WERI-Rb-1 (cell line): Measurements from ENCODE around the gene PARD3B.

Experiments
- DNase-seq: peaks from one replicate; pipeline ENCODE4 v3.0.0-alpha.2; 2020
- H3K27ac ChIP-seq: fragments of 250-450 bp; sonication (Bioruptor Pico); 2 replicates; pipeline ENCODE4 v1.5.1; 2020; ENCODE audit warnings: mild to moderate bottlenecking, moderate library complexity
- H3K27me3 ChIP-seq: fragments of 250-450 bp; sonication (Bioruptor Pico); 2 replicates; pipeline ENCODE4 v1.5.1; 2021; ENCODE audit warnings: mild to moderate bottlenecking, low read depth, moderate library complexity; ENCODE audit not compliant: insufficient read depth, severe bottlenecking
- H3K36me3 ChIP-seq: fragments of 250-450 bp; sonication (Bioruptor Pico); 2 replicates; pipeline ENCODE4 v1.5.1; 2020; ENCODE audit warnings: mild to moderate bottlenecking, moderate library complexity
- H3K4me3 ChIP-seq: 2 replicates; pipeline ENCODE4 v1.5.1; 2011; ENCODE audit warnings: low read depth, mild to moderate bottlenecking, control low read depth, low read length
- H3K9me3 ChIP-seq: fragments of 250-450 bp; sonication (Bioruptor Pico); 2 replicates; pipeline ENCODE4 v1.5.1; 2021; ENCODE audit warnings: mild to moderate bottlenecking, moderate library complexity; ENCODE audit not compliant: severe bottlenecking
- CTCF ChIP-seq: IDR thresholded peaks from 2 replicates; pipeline ENCODE4 v1.5.1; 2011; ENCODE audit warnings: low read depth, mild to moderate bottlenecking, control low read depth, inconsistent platforms, low read length

The PARD3B gene

DNA sequence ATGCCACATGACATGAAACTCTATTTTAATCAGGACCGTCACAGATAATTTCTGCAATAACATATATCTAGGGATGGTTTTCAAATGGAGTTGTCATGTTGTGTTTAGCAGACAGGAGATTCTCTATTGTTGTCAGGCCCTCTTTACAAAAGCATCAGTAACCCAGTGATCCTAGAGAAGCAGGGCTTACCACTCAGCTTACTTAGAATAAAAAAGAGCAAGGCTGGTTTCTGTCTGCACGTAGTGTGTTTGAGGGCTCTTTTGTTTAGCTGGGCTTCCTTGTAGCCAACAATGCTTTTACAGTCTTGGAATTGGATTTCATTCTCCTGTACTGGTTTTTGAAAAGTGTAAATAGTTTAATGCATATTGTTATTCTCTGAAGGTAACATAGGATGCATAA, 926.5 kb downstream of the PARD3B start:
- no peaks in the 10 kb centered on the region for H3K36me3 ChIP-seq
- no peaks in the 10 kb centered on the region for H3K27me3 ChIP-seq
- no peak for TF ChIP-seq CTCF
- H3K4me3 ChIP-seq = no peak overlapping the region
- no peak for DNase-seq
- no peaks in the 10 kb centered on the region for H3K9me3 ChIP-seq
- no peak overlapping the region for H3K27ac ChIP-seq

GRCh38 chr2:205473791-205474190, 928.5 kb downstream of the PARD3B start:
- Histone ChIP-seq H3K4me3 (no peak overlapping the region), H3K27me3 (no peaks in the 10 kb centered on the region), H3K9me3 (no peaks in the 10 kb centered on the region), H3K36me3 (no peaks in the 10 kb centered on the region), H3K27ac (no peak overlapping the region)
- no peak for TF ChIP-seq CTCF
- DNase-seq = no peak

DNA sequence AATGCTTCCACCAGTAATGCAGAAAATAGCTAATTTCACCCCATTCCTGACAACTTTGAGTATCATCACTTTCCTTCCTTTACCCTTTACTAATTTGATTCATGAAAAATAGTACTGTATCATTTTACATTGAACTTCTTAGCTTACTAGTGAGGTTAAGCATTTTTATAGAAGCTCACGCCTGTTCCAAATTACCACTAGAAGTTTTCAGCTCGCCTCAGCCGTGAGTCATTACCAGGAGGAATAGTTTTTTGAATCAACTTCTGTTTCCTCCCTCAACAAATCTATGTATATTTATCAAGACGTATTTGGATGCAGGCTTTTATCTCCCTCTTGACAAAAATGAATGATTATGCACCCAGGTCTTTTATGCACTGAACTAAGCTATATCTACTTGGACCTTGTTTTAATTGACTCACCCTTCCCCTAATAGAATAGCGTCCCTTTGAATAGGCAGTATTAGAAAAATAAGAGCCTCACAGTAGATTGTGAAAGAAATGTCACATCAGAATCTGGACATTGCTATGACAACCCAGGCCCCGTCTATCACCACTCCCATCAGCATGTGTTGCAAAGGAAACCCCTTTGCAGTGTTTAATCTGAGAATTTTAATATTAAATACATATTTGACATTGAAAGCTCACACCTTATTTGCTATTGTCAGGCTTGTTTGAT, 929.6 kb downstream of the PARD3B start:
- Histone ChIP-seq H3K4me3 (no peak overlapping the region), H3K27ac (no peak overlapping the region), H3K27me3 (no peaks in the 10 kb centered on the region), H3K9me3 (no peaks in the 10 kb centered on the region), H3K36me3 (no peaks in the 10 kb centered on the region)
- no peak for DNase-seq
- no peak for TF ChIP-seq CTCF

DNA sequence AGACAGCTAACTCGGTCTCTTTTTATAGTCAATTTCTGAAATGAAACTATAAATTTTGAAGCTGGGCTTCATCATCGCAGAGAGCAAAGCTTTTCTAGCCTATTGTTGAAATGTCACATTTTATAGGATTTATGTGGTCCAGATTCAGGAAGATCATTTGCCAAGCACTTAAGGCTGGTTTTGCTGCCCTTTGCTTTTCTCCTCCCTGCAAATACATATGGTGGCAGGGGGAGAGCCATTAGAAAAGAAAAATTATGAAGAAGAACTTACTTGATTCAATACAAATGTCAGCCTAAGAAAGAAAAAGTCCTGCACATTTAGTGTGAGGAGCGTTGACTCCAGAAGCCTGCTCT, 930.1 kb downstream of the PARD3B start:
- no peaks in the 10 kb centered on the region for H3K9me3 ChIP-seq
- no peaks in the 10 kb centered on the region for H3K36me3 ChIP-seq
- no peak for DNase-seq
- TF ChIP-seq CTCF = no peak
- no peak overlapping the region for H3K4me3 ChIP-seq
- no peaks in the 10 kb centered on the region for H3K27me3 ChIP-seq
- no peak overlapping the region for H3K27ac ChIP-seq

DNA sequence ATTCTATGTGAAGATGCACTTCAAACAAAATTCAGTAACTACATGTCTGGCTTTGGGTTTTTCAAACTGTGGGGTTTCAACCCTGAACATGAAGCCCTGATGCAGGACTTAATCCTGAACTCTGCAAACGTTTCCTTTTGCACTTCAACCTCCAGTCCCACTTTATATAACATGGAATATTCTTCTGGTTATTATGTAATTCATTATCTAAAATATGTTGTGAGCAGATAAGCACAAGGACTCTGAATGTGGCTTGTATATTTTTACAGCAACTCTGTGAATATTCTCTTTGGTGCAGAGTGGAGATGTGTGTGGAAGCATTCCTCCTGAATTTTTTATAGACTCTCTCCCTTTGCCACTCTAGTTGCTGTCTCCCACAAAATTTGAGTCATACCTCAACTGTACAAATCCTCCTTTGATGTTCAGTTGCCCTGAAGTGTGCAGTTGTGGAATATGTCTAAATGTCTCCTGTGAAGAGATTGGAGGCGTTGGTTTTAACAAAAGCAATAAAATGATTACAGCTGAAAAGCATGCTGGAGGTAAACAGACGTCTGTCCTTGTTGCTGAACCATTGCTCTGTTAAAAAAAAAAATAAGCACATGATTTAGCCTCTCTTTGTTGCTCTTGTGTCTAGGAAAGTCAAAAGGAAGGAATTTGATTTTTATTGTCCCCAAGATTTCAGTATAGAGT, 931.9 kb downstream of the PARD3B start:
- no peak for TF ChIP-seq CTCF
- H3K4me3 ChIP-seq = no peak overlapping the region
- DNase-seq = no peak
- no peaks in the 10 kb centered on the region for H3K9me3 ChIP-seq
- H3K27me3 ChIP-seq = no peaks in the 10 kb centered on the region
- H3K36me3 ChIP-seq = no peaks in the 10 kb centered on the region
- no peak overlapping the region for H3K27ac ChIP-seq

DNA sequence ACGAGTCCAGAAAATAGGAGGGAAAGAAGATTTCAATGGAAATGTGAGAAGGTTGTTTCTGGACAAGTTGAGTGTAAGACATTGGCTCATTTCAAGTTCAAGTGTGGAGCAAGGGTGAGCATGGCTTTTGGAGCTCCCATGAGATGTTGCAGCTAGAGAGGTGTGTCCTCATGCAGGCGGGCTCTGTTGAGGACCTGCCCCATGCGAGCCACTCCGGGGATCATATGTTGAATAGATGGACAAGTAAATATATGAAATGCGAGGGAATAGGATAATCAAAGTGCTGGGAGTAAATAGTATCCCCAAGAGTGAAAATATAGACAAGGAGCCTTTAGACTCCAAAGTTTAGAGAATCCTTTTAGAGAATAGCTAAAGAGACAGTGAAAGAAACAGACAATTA, 936.6 kb downstream of the PARD3B start:
- H3K36me3 ChIP-seq = no peaks in the 10 kb centered on the region
- no peak for TF ChIP-seq CTCF
- H3K27ac ChIP-seq = no peak overlapping the region
- no peaks in the 10 kb centered on the region for H3K9me3 ChIP-seq
- no peak overlapping the region for H3K4me3 ChIP-seq
- H3K27me3 ChIP-seq = no peaks in the 10 kb centered on the region
- no peak for DNase-seq
